Thyroid gland (tissue), 4 donors: ENCODE data around the gene SUCLG2. TPM values are rescaled to one million over a fixed set of nuclear protein-coding genes. Genes with fewer than 3 reads are reported as not detected.

Experiments used
- DNase-seq, 2 donors: peaks; one replicate each; pipeline ENCODE4 v3.0.0-alpha.2; 2019
- H3K27ac ChIP-seq, 3 donors: fragments of 200-600 bp; sonication (generic); 1 replicate in 2 of 3; 2 replicates in 1 of 3; pipeline ENCODE4 v1.5.1; 2016 to 2019; ENCODE audit warnings: mild to moderate bottlenecking in 1 of 3, moderate library complexity in 1 of 3
- H3K27me3 ChIP-seq: fragments of 200-600 bp; sonication (generic); one replicate; pipeline ENCODE4 v1.5.1; 2019
- H3K36me3 ChIP-seq, 2 donors: fragments of 200-600 bp; sonication (generic); one replicate each; pipeline ENCODE4 v1.5.1; 2016 to 2019
- H3K4me1 ChIP-seq, 2 donors: fragments of 200-600 bp; sonication (generic); one replicate each; pipeline ENCODE4 v1.5.1; 2017 to 2019
- H3K4me3 ChIP-seq, 3 donors: fragments of 200-600 bp; sonication (generic); replicated peaks in 1 of 3; 1 replicate in 2 of 3; 2 replicates in 1 of 3; pipeline ENCODE4 v1.5.1; 2016; ENCODE audit warnings: mild to moderate bottlenecking in 1 of 3
- H3K9me3 ChIP-seq: fragments of 200-600 bp; sonication (generic); one replicate; pipeline ENCODE4 v1.5.1; 2017
- POLR2A ChIP-seq, 2 donors: fragments of 450-650 bp; IDR thresholded peaks; one replicate each; pipeline ENCODE4 v1.6.1; 2017; ENCODE audit warnings: antibody characterized with exemption in 2 of 2, mild to moderate bottlenecking in 2 of 2, moderate library complexity in 1 of 2
- WGBS, 2 donors: methylation state at CpG; one replicate each; pipeline ENCODE4 v1.1.5; 2017; 5-methylcytosine and 5-hydroxymethylcytosine counted together
- intact Hi-C: fragments of 100-400 bp; cut with DNase I; formaldehyde crosslinking; loops from one replicate; pipeline ENCODE4 v1.15.1; 2023
- total RNA-seq, 4 donors: library from RNA; depleted of rRNA; stranded (reverse); fragments of >200 nt; gene quantifications; one replicate each; pipeline ENCODE4 v1.2.3, GENCODE V29; 2016
- TF ChIP-seq, protein P1 (sequence below), 6 experiments: fragments of 200-600 bp in 3 of 6; fragments of 450-650 bp in 3 of 6; sonication (generic) in 3 of 6; IDR thresholded peaks; one replicate each; pipeline ENCODE4 v1.5.1; 2016 to 2019; ENCODE audit warnings: antibody characterized with exemption in 6 of 6, mild to moderate bottlenecking in 2 of 6, inconsistent platforms in 1 of 6, moderate library complexity in 1 of 6

SUCLG2 gene
- total RNA-seq, 4 donors from 2014 or later: 64.4 to 70.9 (median 70.7) TPM

DNA sequence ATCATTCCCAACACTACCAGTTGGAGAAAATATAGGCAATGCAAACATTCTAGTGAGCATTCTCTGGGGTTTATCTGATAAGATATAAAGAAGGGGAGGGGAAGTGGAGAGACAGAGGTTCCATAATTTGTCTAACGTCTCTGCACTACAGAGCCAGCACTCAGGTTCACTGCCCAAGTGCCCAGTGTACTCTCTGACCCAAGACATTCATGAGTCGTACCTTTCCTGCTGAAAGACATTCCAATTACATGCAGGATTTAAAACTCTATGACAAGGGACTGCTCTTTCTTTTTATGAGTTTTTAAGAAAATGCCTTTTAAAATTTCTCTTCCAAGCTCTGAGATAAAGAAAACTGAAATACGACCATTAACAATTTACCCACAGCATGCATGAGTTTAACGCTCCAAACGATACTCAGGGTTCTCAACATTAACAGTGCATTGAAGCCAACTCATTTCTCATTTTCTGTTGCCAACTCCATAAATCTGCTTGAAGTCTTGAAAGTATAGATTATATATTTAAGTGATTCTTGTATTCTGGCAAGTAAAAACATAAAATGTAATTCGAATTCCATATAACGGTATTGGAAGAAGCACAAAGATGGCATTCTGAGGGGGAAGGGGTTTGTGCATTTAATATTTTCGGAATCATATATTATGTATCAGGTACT, 193.4 kb downstream of the SUCLG2 start:
- Histone ChIP-seq H3K4me3 (no peak overlapping the region), H3K27ac (no peak overlapping the region), H3K9me3 (no peaks in the 10 kb centered on the region), H3K4me1 (no peaks in the 10 kb centered on the region), H3K27me3 (no peaks in the 10 kb centered on the region), H3K36me3 (no peaks in the 10 kb centered on the region)
- TF ChIP-seq, protein P1, sequence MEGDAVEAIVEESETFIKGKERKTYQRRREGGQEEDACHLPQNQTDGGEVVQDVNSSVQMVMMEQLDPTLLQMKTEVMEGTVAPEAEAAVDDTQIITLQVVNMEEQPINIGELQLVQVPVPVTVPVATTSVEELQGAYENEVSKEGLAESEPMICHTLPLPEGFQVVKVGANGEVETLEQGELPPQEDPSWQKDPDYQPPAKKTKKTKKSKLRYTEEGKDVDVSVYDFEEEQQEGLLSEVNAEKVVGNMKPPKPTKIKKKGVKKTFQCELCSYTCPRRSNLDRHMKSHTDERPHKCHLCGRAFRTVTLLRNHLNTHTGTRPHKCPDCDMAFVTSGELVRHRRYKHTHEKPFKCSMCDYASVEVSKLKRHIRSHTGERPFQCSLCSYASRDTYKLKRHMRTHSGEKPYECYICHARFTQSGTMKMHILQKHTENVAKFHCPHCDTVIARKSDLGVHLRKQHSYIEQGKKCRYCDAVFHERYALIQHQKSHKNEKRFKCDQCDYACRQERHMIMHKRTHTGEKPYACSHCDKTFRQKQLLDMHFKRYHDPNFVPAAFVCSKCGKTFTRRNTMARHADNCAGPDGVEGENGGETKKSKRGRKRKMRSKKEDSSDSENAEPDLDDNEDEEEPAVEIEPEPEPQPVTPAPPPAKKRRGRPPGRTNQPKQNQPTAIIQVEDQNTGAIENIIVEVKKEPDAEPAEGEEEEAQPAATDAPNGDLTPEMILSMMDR (IDR thresholded peaks at IDR 0.05): no peak
- TF ChIP-seq POLR2A (IDR thresholded peaks at IDR 0.05): no peak
- intact Hi-C loops: no loop called here
- DNase-seq: no peak
- 92 to 93% methylated on average over 8 of the region's 8 CpGs for WGBS, 2 donors

GRCh38 chr3:67459796-67460195, 194.6 kb downstream of the SUCLG2 start:
- 86 to 93% methylated on average over 2 of the region's 2 CpGs for WGBS, 2 donors
- intact Hi-C loops: no loop called here
- H3K36me3 ChIP-seq: no peaks in the 10 kb centered on the region

GRCh38 chr3:67458896-67459530, 195.4 kb downstream of the SUCLG2 start:
- Histone ChIP-seq H3K4me3 (no peak overlapping the region), H3K27me3 (no peaks in the 10 kb centered on the region), H3K4me1 (no peaks in the 10 kb centered on the region), H3K36me3 (no peaks in the 10 kb centered on the region), H3K9me3 (no peaks in the 10 kb centered on the region), H3K27ac (no peak overlapping the region)
- WGBS, 2 donors: 82 to 83% methylated on average over 4 of the region's 4 CpGs
- DNase-seq: no peak
- no peak for TF ChIP-seq POLR2A (IDR thresholded peaks at IDR 0.05)
- intact Hi-C loops: no loop called here

More at GRCh38 chr3:67459796-67460195, 194.6 kb downstream of the SUCLG2 start:
- H3K27me3 ChIP-seq: no peaks in the 10 kb centered on the region
- H3K4me3 ChIP-seq: no peak overlapping the region
- H3K27ac ChIP-seq: no peak overlapping the region
- no peak for TF ChIP-seq POLR2A (IDR thresholded peaks at IDR 0.05)
- TF ChIP-seq, protein P1 (IDR thresholded peaks at IDR 0.05): no peak
- no peaks in the 10 kb centered on the region for H3K4me1 ChIP-seq
- DNase-seq: no peak
- no peaks in the 10 kb centered on the region for H3K9me3 ChIP-seq

GRCh38 chr3:67458408-67458807, 196.0 kb downstream of the SUCLG2 start:
- WGBS, 2 donors: 65 to 70% methylated on average over 5 of the region's 5 CpGs
- no peak for DNase-seq
- intact Hi-C loops: no loop called here
- H3K4me1 ChIP-seq: no peaks in the 10 kb centered on the region
- H3K36me3 ChIP-seq: no peaks in the 10 kb centered on the region
- TF ChIP-seq, protein P1 (IDR thresholded peaks at IDR 0.05): no peak
- TF ChIP-seq POLR2A (IDR thresholded peaks at IDR 0.05): no peak
- H3K27ac ChIP-seq: no peak overlapping the region
- H3K4me3 ChIP-seq: no peak overlapping the region
- no peaks in the 10 kb centered on the region for H3K9me3 ChIP-seq
- H3K27me3 ChIP-seq: no peaks in the 10 kb centered on the region

- Histone ChIP-seq H3K27me3 (no peaks in the 10 kb centered on the region), H3K27ac (no peak overlapping the region), H3K36me3 (no peaks in the 10 kb centered on the region), H3K9me3 (no peaks in the 10 kb centered on the region), H3K4me1 (no peaks in the 10 kb centered on the region), H3K4me3 (no peak overlapping the region)
- WGBS, 2 donors: 98 to 99% methylated on average over 3 of the region's 3 CpGs
- DNase-seq: no peak
- intact Hi-C loops: no loop called here
- TF ChIP-seq, protein P1 (IDR thresholded peaks at IDR 0.05): no peak
- TF ChIP-seq POLR2A (IDR thresholded peaks at IDR 0.05): no peak
Measured at GRCh38 chr3:67453628-67454027, 200.8 kb downstream of the SUCLG2 start.
